Duodenal mucosa (tissue), 2 donors: Measurements from ENCODE around the gene BAHCC1.
"Not testable (repeated sequence)": the region's sequence is repeated elsewhere in the genome, so short reads cannot be mapped to it uniquely, and the experiment has no call there.

Experiments
- H3K27ac ChIP-seq: one replicate; pipeline ENCODE4 v1.7.0; 2013; ENCODE audit warnings: low read depth, low read length
- H3K27me3 ChIP-seq, 2 donors: one replicate each; pipeline ENCODE4 v1.7.0; 2013; ENCODE audit warnings: low read length in 2 of 2, control low read depth in 1 of 2; ENCODE audit not compliant: insufficient read depth in 2 of 2, control insufficient read depth in 1 of 2
- H3K36me3 ChIP-seq, 2 donors: one replicate each; pipeline ENCODE4 v1.7.0; 2013; ENCODE audit warnings: low read length in 2 of 2, control low read depth in 1 of 2; ENCODE audit not compliant: insufficient read depth in 2 of 2, control insufficient read depth in 1 of 2
- H3K4me1 ChIP-seq, 2 donors: one replicate each; pipeline ENCODE4 v1.7.0; 2013; ENCODE audit warnings: low read length in 2 of 2, control low read depth in 1 of 2; ENCODE audit not compliant: insufficient read depth in 2 of 2, control insufficient read depth in 1 of 2
- H3K4me3 ChIP-seq, 2 donors: one replicate each; pipeline ENCODE4 v1.7.0; 2013; ENCODE audit warnings: low read length in 2 of 2, low read depth in 1 of 2
- H3K9ac ChIP-seq, 2 donors: one replicate each; pipeline ENCODE4 v1.7.0; 2013; ENCODE audit warnings: low read length in 2 of 2, low read depth in 1 of 2
- H3K9me3 ChIP-seq, 2 donors: one replicate each; pipeline ENCODE4 v1.7.0; 2013; ENCODE audit warnings: low read length in 2 of 2, control low read depth in 1 of 2; ENCODE audit not compliant: control insufficient read depth in 1 of 2

Gene BAHCC1

DNA sequence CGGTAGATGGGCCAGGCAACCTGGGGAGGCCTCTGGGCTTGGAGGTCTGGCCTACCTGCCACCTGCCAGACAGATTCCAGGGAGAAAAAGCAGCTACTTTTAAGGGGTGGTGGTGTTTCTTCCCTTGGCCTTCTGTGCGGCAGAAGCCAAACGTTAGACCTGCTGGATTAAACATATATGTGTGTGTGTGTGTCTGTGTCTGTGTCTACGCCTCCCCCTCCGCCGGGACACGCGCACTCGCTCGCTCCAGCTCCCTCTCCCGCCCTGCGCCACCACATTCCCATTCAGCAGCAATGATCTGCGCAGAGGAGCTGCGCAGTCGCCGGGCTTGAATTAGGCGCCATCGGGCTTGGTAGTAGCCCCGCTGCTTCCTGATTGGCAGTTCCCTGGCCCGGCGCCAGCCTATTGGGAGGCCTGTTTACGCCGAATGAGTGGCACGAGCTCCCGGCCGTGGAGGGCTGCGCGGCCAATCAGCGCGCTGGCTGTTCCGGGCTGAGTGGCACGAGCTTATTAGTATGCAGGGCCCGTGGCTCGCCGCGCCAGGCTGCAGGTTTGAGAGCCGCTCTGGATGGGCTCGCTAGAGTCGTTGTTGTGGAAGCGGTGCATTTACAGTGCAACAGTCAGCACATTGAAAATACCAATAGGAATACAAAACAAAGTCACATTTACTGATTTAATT, at the start of gene BAHCC1:
BAHCC1 (plus strand) TSS at position 537 of the 679 bp plus-strand sequence. CDS start 4,283 bp downstream, outside the sequence.
- peaks cover 25 to 30% of the 10 kb centered on the region in 2 donors for H3K4me1 ChIP-seq
- peak within 1 kb of the TSS; percentile 74 to 84 for H3K4me3 ChIP-seq
- peak within 1 kb of the TSS; percentile 87 to 91 for H3K9ac ChIP-seq
- no peaks in the 10 kb centered on the region for H3K27me3 ChIP-seq
- peak within 1 kb of the TSS; percentile 84 for H3K27ac ChIP-seq
- H3K9me3 ChIP-seq = no peaks in the 10 kb centered on the region
- peaks cover 0 to 3% of the 10 kb centered on the region in 2 donors for H3K36me3 ChIP-seq

DNA sequence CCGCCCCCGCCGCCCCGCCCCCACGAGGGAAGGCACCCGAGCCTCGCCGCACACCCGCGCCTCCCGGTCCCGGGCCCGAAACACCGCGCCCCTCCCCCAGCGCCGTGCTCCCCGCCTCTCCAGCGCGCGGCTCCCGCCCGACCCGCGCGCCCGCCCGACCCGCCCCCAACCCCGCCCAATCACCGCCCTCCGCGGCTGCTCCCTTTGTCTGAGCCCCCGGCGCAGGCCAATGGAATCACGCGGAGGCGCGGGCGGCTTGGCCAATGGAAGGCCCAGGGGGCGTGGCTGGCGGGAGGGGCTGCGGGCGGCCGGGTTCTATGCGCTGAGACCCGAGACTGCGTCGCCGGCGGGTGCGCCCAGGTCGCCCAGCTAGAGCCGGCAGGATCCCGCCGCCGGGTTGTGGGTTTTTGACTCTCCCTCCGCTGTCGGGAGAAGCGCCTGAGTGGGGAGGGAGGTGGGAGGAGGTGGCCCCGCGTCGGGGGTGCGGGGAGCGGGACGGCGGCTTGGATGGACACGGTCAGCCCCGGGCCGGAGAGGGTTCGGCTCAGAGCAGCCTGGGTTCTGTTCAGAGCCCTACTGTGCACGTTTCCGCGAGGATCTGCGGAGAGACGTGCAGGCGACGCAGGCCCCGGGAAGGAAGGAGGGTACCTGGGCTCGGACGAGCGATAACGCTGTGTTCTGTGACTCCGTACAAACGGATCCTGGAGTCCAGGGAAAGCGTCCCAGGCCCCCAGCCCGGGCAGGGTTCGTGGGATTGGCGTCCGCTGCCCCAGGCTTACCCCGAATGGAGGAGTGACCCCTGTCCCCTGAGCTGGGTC, 49.0 kb upstream of the BAHCC1 start:
- Histone ChIP-seq H3K27ac (peak overlapping the region; percentile 32), H3K27me3 (peaks cover 0 to 6% of the 10 kb centered on the region in 2 donors), H3K4me1 (peaks cover 18 to 20% of the 10 kb centered on the region in 2 donors), H3K4me3 (peak overlapping the region; percentile 59 to 60), H3K9ac (peak overlapping the region; percentile 60 to 65), H3K36me3 (no peaks in the 10 kb centered on the region), H3K9me3 (no peaks in the 10 kb centered on the region)

DNA sequence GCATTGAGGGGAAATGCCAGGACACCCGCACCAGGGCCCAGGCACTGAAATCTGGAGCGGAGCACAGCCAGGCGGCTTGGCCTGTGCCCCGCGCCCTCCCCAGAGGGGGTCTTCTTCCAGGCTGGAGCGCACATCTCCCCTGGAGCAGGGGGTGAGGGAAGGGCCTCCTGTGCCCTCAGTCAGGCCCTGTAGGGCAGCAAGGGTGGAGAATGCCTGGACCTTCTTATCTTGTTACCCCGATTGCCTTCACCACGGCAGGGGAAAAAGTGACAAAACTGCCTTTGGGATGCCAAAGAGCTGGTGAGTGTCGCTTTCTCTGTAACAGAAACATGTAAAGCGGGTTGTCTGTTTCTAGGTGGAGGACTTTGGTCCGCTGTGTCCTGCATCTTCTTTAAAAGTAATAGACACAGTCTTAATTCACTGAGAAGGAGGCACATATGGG, 48.3 kb upstream of the BAHCC1 start:
- H3K9ac ChIP-seq = peak overlapping the region; percentile 60 to 65
- H3K4me1 ChIP-seq = peaks cover 18 to 20% of the 10 kb centered on the region in 2 donors
- no peaks in the 10 kb centered on the region for H3K9me3 ChIP-seq
- H3K4me3 ChIP-seq = peak overlapping the region; percentile 59 to 60
- H3K27me3 ChIP-seq = peaks cover 0 to 6% of the 10 kb centered on the region in 2 donors
- H3K27ac ChIP-seq = no peak overlapping the region
- H3K36me3 ChIP-seq = no peaks in the 10 kb centered on the region

GRCh38 chr17:81347437-81347836, 47.8 kb upstream of the BAHCC1 start:
- peaks cover 18 to 20% of the 10 kb centered on the region in 2 donors for H3K4me1 ChIP-seq

GRCh38 chr17:81348097-81349055, 46.9 kb upstream of the BAHCC1 start:
- Histone ChIP-seq H3K27me3 (peaks cover 0 to 6% of the 10 kb centered on the region in 2 donors), H3K27ac (no peak overlapping the region), H3K9me3 (no peaks in the 10 kb centered on the region), H3K4me3 (peak overlapping the region; percentile 32 to 34), H3K4me1 (peaks cover 18 to 20% of the 10 kb centered on the region in 2 donors), H3K9ac (peak overlapping the region; percentile 23 to 32), H3K36me3 (no peaks in the 10 kb centered on the region)

More at GRCh38 chr17:81347437-81347836, 47.8 kb upstream of the BAHCC1 start:
- Histone ChIP-seq H3K9ac (no peak overlapping the region), H3K4me3 (no peak overlapping the region), H3K36me3 (no peaks in the 10 kb centered on the region), H3K9me3 (no peaks in the 10 kb centered on the region), H3K27ac (no peak overlapping the region), H3K27me3 (peaks cover 0 to 6% of the 10 kb centered on the region in 2 donors)

DNA sequence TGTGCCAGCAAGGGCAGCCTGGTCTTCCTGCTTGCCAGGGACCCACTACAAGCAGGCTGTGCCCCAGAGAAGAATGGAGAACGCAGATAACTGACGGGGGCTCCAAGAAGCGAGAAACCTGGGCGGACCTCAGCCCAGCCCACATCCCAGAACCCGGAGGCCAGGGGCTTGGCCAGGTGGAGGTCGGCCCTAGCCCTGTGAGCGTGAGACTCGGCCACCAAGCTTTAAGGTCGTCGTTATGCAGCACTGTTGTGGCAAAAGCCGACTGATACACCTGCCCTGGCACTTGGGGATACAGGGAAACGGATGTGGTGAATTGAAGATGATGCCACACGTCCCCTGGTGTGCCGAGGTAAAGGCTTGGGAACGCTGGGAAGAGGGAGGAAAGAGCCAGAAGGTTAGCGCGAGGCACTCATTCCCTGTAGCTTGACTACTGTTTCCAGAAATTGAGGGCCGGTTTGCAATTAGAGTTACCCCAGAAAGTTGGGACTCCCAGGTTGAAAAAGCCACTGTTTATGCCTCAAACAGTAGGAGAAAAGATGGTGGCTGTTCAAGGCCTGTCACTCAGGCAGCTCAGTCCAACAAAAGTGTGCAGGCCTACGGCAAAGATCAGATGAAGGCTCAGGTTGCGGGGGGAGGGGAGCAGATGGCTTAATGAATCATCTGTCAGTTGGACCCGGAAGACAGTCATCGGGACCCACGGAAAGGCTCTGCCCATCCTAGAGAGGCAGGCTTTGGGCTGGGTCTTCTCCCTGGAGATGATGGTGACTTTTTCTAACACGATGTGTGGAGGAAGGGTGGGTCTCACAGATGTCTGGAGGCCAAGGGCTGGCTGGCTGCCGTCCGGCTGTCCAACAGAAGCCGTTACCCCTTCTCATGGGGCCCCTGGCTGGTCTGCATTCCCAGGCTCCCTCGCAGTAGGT, 45.6 kb upstream of the BAHCC1 start:
- peak overlapping the region in 1 of 2 donors; percentile 10 for H3K9ac ChIP-seq
- no peaks in the 10 kb centered on the region for H3K9me3 ChIP-seq
- no peak overlapping the region for H3K4me3 ChIP-seq
- H3K4me1 ChIP-seq = peaks cover 20 to 21% of the 10 kb centered on the region in 2 donors
- H3K27me3 ChIP-seq = peaks cover 0 to under 1% of the 10 kb centered on the region in 2 donors
- H3K36me3 ChIP-seq = no peaks in the 10 kb centered on the region
- no peak overlapping the region for H3K27ac ChIP-seq

DNA sequence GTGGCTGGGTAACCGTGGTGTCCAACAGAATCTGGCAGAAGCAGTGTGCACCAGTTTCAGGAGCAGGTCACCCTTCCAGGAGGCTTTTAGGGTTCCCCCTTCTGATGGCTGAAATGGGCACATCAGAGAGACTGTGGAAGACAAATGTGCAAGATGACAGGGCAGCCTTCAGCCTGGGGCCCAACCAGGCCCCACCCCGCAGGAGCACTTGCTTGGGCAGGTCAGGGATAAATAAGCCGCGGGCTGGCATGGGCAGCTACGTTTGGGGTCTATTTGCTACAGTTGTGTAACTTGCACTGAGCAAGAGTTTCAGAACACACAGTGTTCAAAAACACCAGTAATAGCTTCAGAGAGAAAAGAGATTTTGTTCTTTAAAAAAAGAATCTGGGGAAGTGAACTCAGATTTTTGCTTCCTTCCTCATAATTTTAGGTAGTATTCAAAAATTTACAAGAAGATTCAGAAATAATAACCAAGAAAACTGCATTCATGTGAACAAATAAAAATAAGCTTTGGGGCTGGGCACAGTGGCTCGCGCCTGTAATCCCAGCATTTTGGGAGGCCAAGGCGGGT, 44.9 kb upstream of the BAHCC1 start:
- no peaks in the 10 kb centered on the region for H3K9me3 ChIP-seq
- peaks cover 24 to 27% of the 10 kb centered on the region in 2 donors for H3K4me1 ChIP-seq
- H3K27ac ChIP-seq = no peak overlapping the region

DNA sequence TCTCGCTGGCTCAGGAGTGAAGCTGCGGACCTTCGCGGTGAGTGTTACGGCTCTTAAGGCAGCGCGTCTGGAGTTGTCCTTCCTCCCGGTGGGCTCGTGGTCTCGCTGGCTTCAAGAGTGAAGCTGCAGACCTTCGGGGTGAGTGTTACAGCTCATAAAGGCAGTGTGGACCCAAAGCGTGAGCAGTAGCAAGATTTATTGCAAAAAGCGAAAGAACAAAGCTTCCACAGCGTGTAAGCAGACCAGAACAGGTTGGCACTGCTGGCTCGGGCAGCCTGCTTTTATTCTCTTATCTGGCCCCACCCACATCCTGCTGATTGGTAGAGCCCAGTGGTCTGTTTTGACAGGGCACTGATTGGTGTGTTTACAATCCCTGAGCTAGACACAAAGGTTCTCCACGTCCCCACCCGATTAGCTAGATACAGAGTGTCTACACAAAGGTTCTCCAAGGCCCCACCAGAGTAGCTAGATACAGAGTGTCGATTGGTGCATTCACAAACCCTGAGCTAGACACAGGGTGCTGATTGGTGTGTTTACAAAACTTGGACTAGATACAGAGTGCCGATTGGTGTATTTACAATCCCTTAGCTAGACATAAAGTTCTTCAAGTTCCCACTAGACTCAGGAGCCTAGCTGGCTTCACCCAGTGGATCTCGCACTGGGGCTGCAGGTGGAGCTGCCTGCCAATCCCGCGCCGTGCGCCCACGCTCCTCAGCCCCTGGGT, 43.8 kb upstream of the BAHCC1 start:
- not testable (repeated sequence) for H3K4me3 ChIP-seq, H3K9me3 ChIP-seq, H3K36me3 ChIP-seq, H3K27ac ChIP-seq, H3K27me3 ChIP-seq, H3K9ac ChIP-seq
- peaks cover 24 to 26% of the 10 kb centered on the region in 2 donors for H3K4me1 ChIP-seq

More for the DNA sequence above, 44.9 kb upstream of the BAHCC1 start:
- no peaks in the 10 kb centered on the region for H3K27me3 ChIP-seq
- H3K4me3 ChIP-seq = no peak overlapping the region
- H3K36me3 ChIP-seq = no peaks in the 10 kb centered on the region
- H3K9ac ChIP-seq = peak overlapping the region in 1 of 2 donors; percentile 10
